Activated CD4-positive, alpha-beta memory T cell treated with anti-CD3 and anti-CD28 coated beads for 36 hours (primary cell): ENCODE measurements around the gene NSG1. TPM values are rescaled to one million over a fixed set of nuclear protein-coding genes. Genes with fewer than 3 reads are reported as not detected.
"Not testable (repeated sequence)": the region's sequence is repeated elsewhere in the genome, so short reads cannot be mapped to it uniquely, and the experiment has no call there.

Experiments used
- CTCF ChIA-PET: fragments of 350-600 bp; sonication (Branson Sonifier 250); formaldehyde crosslinking; loops from one replicate; lab custom pipeline; 2021; ENCODE audit warnings: antibody characterized with exemption, inconsistent platforms; lab: Charles Lee
- POLR2A ChIA-PET: fragments of 350-600 bp; sonication (Branson Sonifier 250); formaldehyde crosslinking; loops from one replicate; lab custom pipeline; 2021; ENCODE audit warnings: antibody characterized with exemption; lab: Charles Lee
- DNase-seq: peaks from one replicate; pipeline ENCODE4 v3.0.0-alpha.2; 2020
- H3K27ac Mint-ChIP-seq: one replicate; pipeline ENCODE4 v1.8.0; 2021; ENCODE audit warnings: mixed read lengths
- H3K27me3 Mint-ChIP-seq: one replicate; pipeline ENCODE4 v1.8.0; 2021; ENCODE audit warnings: mixed read lengths
- H3K36me3 Mint-ChIP-seq: one replicate; pipeline ENCODE4 v1.8.0; 2021; ENCODE audit warnings: mixed read lengths
- H3K4me1 Mint-ChIP-seq: one replicate; pipeline ENCODE4 v1.8.0; 2021; ENCODE audit warnings: low read depth, mixed read lengths
- H3K4me3 Mint-ChIP-seq: one replicate; pipeline ENCODE4 v1.8.0; 2021; ENCODE audit warnings: mild to moderate bottlenecking, mixed read lengths
- H3K9me3 Mint-ChIP-seq: one replicate; pipeline ENCODE4 v1.8.0; 2021; ENCODE audit warnings: mixed read lengths
- intact Hi-C: fragments of 100-400 bp; cut with micrococcal nuclease; formaldehyde crosslinking; loops from one replicate; pipeline ENCODE4 v1.15.1; 2023
- total RNA-seq, 2 experiments: library from RNA; stranded (reverse); gene quantifications; one replicate each; pipeline ENCODE4 v1.2.3, GENCODE V29; 2021

Gene NSG1
- total RNA-seq, 2 experiments from 2014 or later, result 9.1 to 11.4 TPM

GRCh38 chr4:4415806-4416805 lies 29.2 kb downstream of the NSG1 start:
- H3K36me3 Mint-ChIP-seq, result peaks cover 22% of the 10 kb centered on the region
- no peaks in the 10 kb centered on the region for H3K27me3 Mint-ChIP-seq
- H3K4me1 Mint-ChIP-seq, result peaks cover 28% of the 10 kb centered on the region
- no peaks in the 10 kb centered on the region for H3K9me3 Mint-ChIP-seq
- no peak overlapping the region for H3K4me3 Mint-ChIP-seq
- H3K27ac Mint-ChIP-seq, result peak overlapping the region; percentile 2
- CTCF ChIA-PET, result interaction anchor here (0.6 to 2.2 kb wide), 3 partner anchors 14 to 75 kb away, joined by 3 to 6 read pairs (median 5); no protein-coding TSS in a partner anchor
- DNase-seq, result no peak
- intact Hi-C loops, result no loop called here
- POLR2A ChIA-PET, result no interaction called here

- Mint-ChIP-seq H3K4me3 (no peak overlapping the region), H3K9me3 (no peaks in the 10 kb centered on the region), H3K27me3 (no peaks in the 10 kb centered on the region), H3K4me1 (peaks cover 28% of the 10 kb centered on the region), H3K36me3 (peaks cover 26% of the 10 kb centered on the region), H3K27ac (peak overlapping the region; percentile 2)
- intact Hi-C loops, result no loop called here
- DNase-seq, result no peak
- ChIA-PET POLR2A (no interaction called here), CTCF (interaction anchor here (0.8 to 2.2 kb wide), 3 partner anchors 13 to 72 kb away, joined by 3 to 6 read pairs (median 5); no protein-coding TSS in a partner anchor)
Observed at GRCh38 chr4:4416981-4417380, 30.1 kb downstream of the NSG1 start.

GRCh38 chr4:4417886-4418285 lies 31.0 kb downstream of the NSG1 start:
- Mint-ChIP-seq H3K4me1 (peaks cover 28% of the 10 kb centered on the region), H3K36me3 (peaks cover 26% of the 10 kb centered on the region), H3K27me3 (no peaks in the 10 kb centered on the region), H3K9me3 (no peaks in the 10 kb centered on the region), H3K27ac (peak overlapping the region; percentile 28), H3K4me3 (no peak overlapping the region)
- intact Hi-C loops, result loop anchor here (2.0 kb wide), 1 partner anchor 31 kb away; the partner anchor contains the start of gene NSG1
- DNase-seq, result no peak
- ChIA-PET POLR2A (no interaction called here), CTCF (interaction anchor here (1.9 to 2.2 kb wide), 2 partner anchors 13 to 14 kb away, joined by 5 to 6 read pairs; no protein-coding TSS in a partner anchor)

- peak overlapping the region; percentile 64 for H3K27ac Mint-ChIP-seq
- peaks cover 26% of the 10 kb centered on the region for H3K36me3 Mint-ChIP-seq
- POLR2A ChIA-PET, result no interaction called here
- no peak overlapping the region for H3K4me3 Mint-ChIP-seq
- no peaks in the 10 kb centered on the region for H3K27me3 Mint-ChIP-seq
- H3K4me1 Mint-ChIP-seq, result peaks cover 28% of the 10 kb centered on the region
- intact Hi-C loops, result loop anchor here (1.0 to 2.0 kb wide), 2 partner anchors 11 to 32 kb away; partner anchors contain the start of gene NSG1
- peak; percentile 55 for DNase-seq
- CTCF ChIA-PET, result no interaction called here
- no peaks in the 10 kb centered on the region for H3K9me3 Mint-ChIP-seq
Observed at GRCh38 chr4:4418676-4419390, 31.9 kb downstream of the NSG1 start.

- Mint-ChIP-seq H3K27me3 (no peaks in the 10 kb centered on the region), H3K4me1 (peaks cover 28% of the 10 kb centered on the region), H3K9me3 (no peaks in the 10 kb centered on the region), H3K27ac (peak overlapping the region; percentile 64), H3K4me3 (no peak overlapping the region), H3K36me3 (peaks cover 26% of the 10 kb centered on the region)
- intact Hi-C loops, result loop anchor here (1.0 to 2.0 kb wide), 2 partner anchors 10 to 33 kb away; partner anchors contain the start of gene NSG1
- DNase-seq, result no peak
- POLR2A ChIA-PET, result no interaction called here
- CTCF ChIA-PET, result interaction anchor here (0.7 to 1.5 kb wide), 2 partner anchors 11 to 17 kb away, joined by 3 to 4 read pairs; no protein-coding TSS in a partner anchor
Observed at GRCh38 chr4:4419896-4420295, 33.0 kb downstream of the NSG1 start.

GRCh38 chr4:4420421-4420820 lies 33.5 kb downstream of the NSG1 start:
- Mint-ChIP-seq H3K27me3 (no peaks in the 10 kb centered on the region), H3K4me1 (peaks cover 28% of the 10 kb centered on the region), H3K36me3 (peaks cover 26% of the 10 kb centered on the region), H3K4me3 (no peak overlapping the region), H3K27ac (no peak overlapping the region), H3K9me3 (no peaks in the 10 kb centered on the region)
- CTCF ChIA-PET, result interaction anchor here (1.5 kb wide), 1 partner anchor 11 kb away, joined by 4 read pairs; no protein-coding TSS in a partner anchor
- POLR2A ChIA-PET, result no interaction called here
- intact Hi-C loops, result no loop called here
- no peak for DNase-seq

GRCh38 chr4:4421356-4421755 lies 34.5 kb downstream of the NSG1 start:
- intact Hi-C loops, result no loop called here
- Mint-ChIP-seq H3K4me1 (peaks cover 28% of the 10 kb centered on the region), H3K36me3 (peaks cover 18% of the 10 kb centered on the region), H3K27ac (no peak overlapping the region), H3K27me3 (no peaks in the 10 kb centered on the region), H3K4me3 (no peak overlapping the region), H3K9me3 (no peaks in the 10 kb centered on the region)
- ChIA-PET POLR2A (no interaction called here), CTCF (no interaction called here)
- DNase-seq, result no peak

GRCh38 chr4:4422117-4422516 lies 35.2 kb downstream of the NSG1 start:
- H3K4me3 Mint-ChIP-seq, H3K9me3 Mint-ChIP-seq, H3K27ac Mint-ChIP-seq, H3K27me3 Mint-ChIP-seq, intact Hi-C loops, POLR2A ChIA-PET, CTCF ChIA-PET: not testable (repeated sequence)
- DNase-seq, result peak; percentile 1
- Mint-ChIP-seq H3K36me3 (peaks cover 16% of the 10 kb centered on the region), H3K4me1 (peaks cover 26% of the 10 kb centered on the region)

- no peaks in the 10 kb centered on the region for H3K27me3 Mint-ChIP-seq
- POLR2A ChIA-PET, result no interaction called here
- peak; percentile 2 for DNase-seq
- H3K9me3 Mint-ChIP-seq, result no peaks in the 10 kb centered on the region
- peaks cover 19% of the 10 kb centered on the region for H3K4me1 Mint-ChIP-seq
- no peak overlapping the region for H3K27ac Mint-ChIP-seq
- H3K36me3 Mint-ChIP-seq, result peaks cover 15% of the 10 kb centered on the region
- H3K4me3 Mint-ChIP-seq, result no peak overlapping the region
- intact Hi-C loops, result no loop called here
- CTCF ChIA-PET, result no interaction called here
Observed at GRCh38 chr4:4422856-4423499, 36.1 kb downstream of the NSG1 start.

- peaks cover 15% of the 10 kb centered on the region for H3K36me3 Mint-ChIP-seq
- no peak overlapping the region for H3K4me3 Mint-ChIP-seq
- peak; percentile 7 for DNase-seq
- ChIA-PET POLR2A (no interaction called here), CTCF (no interaction called here)
- H3K9me3 Mint-ChIP-seq, result no peaks in the 10 kb centered on the region
- intact Hi-C loops, result no loop called here
- no peaks in the 10 kb centered on the region for H3K27me3 Mint-ChIP-seq
- peaks cover 10% of the 10 kb centered on the region for H3K4me1 Mint-ChIP-seq
- H3K27ac Mint-ChIP-seq, result no peak overlapping the region
Observed at GRCh38 chr4:4423706-4424498, 37.0 kb downstream of the NSG1 start.
